Measurements from ENCODE around the gene SND1.

DNA sequence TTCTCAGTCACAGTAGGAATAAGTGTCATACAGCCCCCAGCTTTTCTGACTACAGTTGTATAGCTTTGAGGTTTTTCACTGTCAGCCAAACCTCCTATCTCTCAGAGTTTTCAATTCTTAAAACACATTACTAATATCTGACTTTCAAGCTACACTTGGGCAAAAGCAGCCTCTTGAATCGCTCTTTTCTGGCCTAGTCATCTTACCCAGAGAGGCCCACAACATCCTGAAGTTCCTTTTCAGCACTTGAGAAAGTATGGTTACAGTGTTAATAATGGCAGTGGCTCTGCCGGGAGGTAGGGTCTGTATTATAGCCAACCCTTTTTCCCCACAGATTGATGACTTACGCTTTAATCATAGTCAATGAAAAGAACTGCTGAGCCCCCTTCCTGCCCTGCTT is 198.2 kb downstream of the SND1 start:
- TF ChIP-seq ETV6 (conservative IDR thresholded peaks at IDR 0.05 in 1 of 2, IDR thresholded peaks at IDR 0.05 in 1 of 2; ENCODE audit: borderline replicate concordance in 1 of 2, low read depth in 1 of 2) (no peak), ASH2L (IDR thresholded peaks at IDR 0.05; ENCODE audit: borderline replicate concordance, low read depth) (no peak), TARDBP (IDR thresholded peaks at IDR 0.05; ENCODE audit: borderline replicate concordance) (no peak), TAF1 (IDR thresholded peaks at IDR 0.05; ENCODE audit: borderline replicate concordance, low read depth, low read length) (no peak)
- TF ChIP-seq, protein P1, sequence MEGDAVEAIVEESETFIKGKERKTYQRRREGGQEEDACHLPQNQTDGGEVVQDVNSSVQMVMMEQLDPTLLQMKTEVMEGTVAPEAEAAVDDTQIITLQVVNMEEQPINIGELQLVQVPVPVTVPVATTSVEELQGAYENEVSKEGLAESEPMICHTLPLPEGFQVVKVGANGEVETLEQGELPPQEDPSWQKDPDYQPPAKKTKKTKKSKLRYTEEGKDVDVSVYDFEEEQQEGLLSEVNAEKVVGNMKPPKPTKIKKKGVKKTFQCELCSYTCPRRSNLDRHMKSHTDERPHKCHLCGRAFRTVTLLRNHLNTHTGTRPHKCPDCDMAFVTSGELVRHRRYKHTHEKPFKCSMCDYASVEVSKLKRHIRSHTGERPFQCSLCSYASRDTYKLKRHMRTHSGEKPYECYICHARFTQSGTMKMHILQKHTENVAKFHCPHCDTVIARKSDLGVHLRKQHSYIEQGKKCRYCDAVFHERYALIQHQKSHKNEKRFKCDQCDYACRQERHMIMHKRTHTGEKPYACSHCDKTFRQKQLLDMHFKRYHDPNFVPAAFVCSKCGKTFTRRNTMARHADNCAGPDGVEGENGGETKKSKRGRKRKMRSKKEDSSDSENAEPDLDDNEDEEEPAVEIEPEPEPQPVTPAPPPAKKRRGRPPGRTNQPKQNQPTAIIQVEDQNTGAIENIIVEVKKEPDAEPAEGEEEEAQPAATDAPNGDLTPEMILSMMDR (IDR thresholded peaks at IDR 0.05 in 2 of 3, conservative IDR thresholded peaks at IDR 0.05 in 1 of 3; ENCODE audit: control insufficient read depth in 2 of 3, extremely low read depth in 1 of 3, insufficient read depth in 1 of 3, low read depth in 3 of 3, low read length in 3 of 3): no peak

Data from GM12878 (cell line).